ENCODE data around the gene CORO1C. TPM values are rescaled to one million over a fixed set of nuclear protein-coding genes. Genes with fewer than 3 reads are reported as not detected.

The CORO1C gene
- total and polyA plus RNA-seq, 9 of the 15 experiments (the other 6 are each of a cell fraction or from before 2014, with no cell fraction given): 55.2 to 280 (median 150) TPM

DNA sequence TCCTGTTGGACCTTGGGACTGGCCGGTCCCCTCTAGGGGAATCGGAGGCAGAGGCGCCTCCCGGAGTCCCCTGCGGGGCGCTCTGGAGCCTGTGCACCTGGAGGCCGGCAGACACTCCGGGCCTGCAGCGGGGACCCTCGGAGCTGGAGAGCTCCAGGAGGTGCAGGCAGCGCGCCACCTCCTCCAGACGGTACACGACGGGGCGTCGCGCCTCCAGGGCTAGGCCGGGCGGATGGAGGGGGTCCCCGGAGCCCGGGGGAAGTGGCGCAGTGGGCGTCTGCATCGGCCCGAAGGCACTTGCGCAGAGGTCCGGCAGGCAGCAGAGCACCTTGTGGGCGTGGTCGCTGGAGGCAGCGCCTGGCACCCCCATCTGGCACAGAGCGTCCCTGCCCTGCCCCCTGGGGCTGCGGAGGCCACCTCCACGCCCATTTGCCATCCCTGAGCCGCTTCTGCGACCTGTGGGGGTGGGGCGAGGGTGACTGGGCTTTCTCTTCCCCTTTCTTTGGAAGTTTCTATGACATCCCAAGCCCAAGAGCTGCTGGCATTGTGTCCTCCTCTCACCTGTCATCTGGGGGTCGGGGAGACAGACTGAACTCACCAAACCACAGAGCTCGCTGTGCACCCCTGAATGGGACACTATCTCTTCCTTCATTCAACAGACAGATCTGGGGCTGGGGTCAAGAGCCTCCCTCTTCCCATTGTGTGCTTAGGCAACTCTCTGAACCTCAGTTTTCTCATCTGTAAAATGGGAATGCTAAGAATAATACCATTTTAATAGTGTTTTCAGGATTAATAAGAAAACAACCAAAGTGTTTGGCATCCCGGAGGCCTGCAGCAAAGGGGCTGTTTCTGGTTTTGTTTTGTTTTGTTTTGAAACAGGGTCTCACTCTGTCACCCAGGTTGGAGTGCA lies 37.5 kb upstream of the CORO1C start:
- peak; percentile 30; the same call in 2 of the 3 replicates for ATAC-seq
- POLR2A ChIA-PET: interaction anchor here (1.2 kb wide), 1 partner anchor 23 kb away, joined by 5 read pairs; no protein-coding TSS in a partner anchor
- 45% methylated on average over 24 of the region's 40 CpGs for WGBS (ENCODE audit: insufficient coverage, low coverage, missing lambda C conversion rate)
- Histone ChIP-seq H3K27me3 (ENCODE audit: control insufficient read depth in 2 of 2, insufficient read depth in 2 of 2, low read length in 2 of 2) (no peaks in the 10 kb centered on the region), H2AFZ (ENCODE audit: low read depth, low read length) (no peak overlapping the region), H3K9ac (ENCODE audit: insufficient read depth in 1 of 2, low read depth in 2 of 2, low read length in 2 of 2) (peak overlapping the region in 1 of 2 experiments; percentile 63; a peak in 1 of 4 replicates), H3K79me2 (ENCODE audit: control insufficient read depth, insufficient read depth, low read length) (no peaks in the 10 kb centered on the region), H3K4me2 (ENCODE audit: insufficient read depth, low read length) (no peak overlapping the region; the same call in 1 of the 2 replicates), H3K9me1 (ENCODE audit: control insufficient read depth, insufficient read depth, low read length) (no peaks in the 10 kb centered on the region), H3K4me1 (replicated peaks in 1 of 2; ENCODE audit: control insufficient read depth in 2 of 2, insufficient read depth in 2 of 2, low read length in 2 of 2) (peaks cover 0 to 22% of the 10 kb centered on the region in 2 experiments; a peak in 3 of 5 replicates), H3K36me3 (ENCODE audit: control insufficient read depth, insufficient read depth, low read length) (no peaks in the 10 kb centered on the region), H3K4me3 (no peak overlapping the region), H3K27ac (ENCODE audit: extremely low read depth, low read depth, low read length) (no peak overlapping the region), H3K9me3 (replicated peaks; ENCODE audit: control insufficient read depth, insufficient read depth, low read depth, low read length) (no peaks in the 10 kb centered on the region), H4K20me1 (replicated peaks; ENCODE audit: control insufficient read depth, insufficient read depth, low read length) (no peaks in the 10 kb centered on the region)
- FAIRE-seq: no peak
- CTCF ChIA-PET (ENCODE audit: low intra/inter-chr PET ratio): no interaction called here
- intact Hi-C loops (cut with micrococcal nuclease) (no loop called here), in situ Hi-C loops (cut with MboI) (no loop called here)
- peak in 2 of 4 experiments; percentile 39 to 41 for DNase-seq (ENCODE audit: extremely low read depth in 1 of 4, low spot score in 3 of 4)
- BruUV-seq (replicated peaks): no TSS peak
- TF ChIP-seq, protein P1, sequence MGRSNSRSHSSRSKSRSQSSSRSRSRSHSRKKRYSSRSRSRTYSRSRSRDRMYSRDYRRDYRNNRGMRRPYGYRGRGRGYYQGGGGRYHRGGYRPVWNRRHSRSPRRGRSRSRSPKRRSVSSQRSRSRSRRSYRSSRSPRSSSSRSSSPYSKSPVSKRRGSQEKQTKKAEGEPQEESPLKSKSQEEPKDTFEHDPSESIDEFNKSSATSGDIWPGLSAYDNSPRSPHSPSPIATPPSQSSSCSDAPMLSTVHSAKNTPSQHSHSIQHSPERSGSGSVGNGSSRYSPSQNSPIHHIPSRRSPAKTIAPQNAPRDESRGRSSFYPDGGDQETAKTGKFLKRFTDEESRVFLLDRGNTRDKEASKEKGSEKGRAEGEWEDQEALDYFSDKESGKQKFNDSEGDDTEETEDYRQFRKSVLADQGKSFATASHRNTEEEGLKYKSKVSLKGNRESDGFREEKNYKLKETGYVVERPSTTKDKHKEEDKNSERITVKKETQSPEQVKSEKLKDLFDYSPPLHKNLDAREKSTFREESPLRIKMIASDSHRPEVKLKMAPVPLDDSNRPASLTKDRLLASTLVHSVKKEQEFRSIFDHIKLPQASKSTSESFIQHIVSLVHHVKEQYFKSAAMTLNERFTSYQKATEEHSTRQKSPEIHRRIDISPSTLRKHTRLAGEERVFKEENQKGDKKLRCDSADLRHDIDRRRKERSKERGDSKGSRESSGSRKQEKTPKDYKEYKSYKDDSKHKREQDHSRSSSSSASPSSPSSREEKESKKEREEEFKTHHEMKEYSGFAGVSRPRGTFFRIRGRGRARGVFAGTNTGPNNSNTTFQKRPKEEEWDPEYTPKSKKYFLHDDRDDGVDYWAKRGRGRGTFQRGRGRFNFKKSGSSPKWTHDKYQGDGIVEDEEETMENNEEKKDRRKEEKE (IDR thresholded peaks at IDR 0.05; ENCODE audit: borderline replicate concordance in 1 of 2, control insufficient read depth in 1 of 2, low read depth in 2 of 2, low read length in 1 of 2): no peak
- TF ChIP-seq YY1 (IDR thresholded peaks at IDR 0.05; ENCODE audit: borderline replicate concordance in 1 of 3, control insufficient read depth in 1 of 3, extremely low read depth in 1 of 3, insufficient read depth in 3 of 3, insufficient read length in 1 of 3, insufficient replicate concordance in 2 of 3, low read depth in 1 of 3, low read length in 2 of 3): no peak
- TF ChIP-seq CEBPB (tag; IDR thresholded peaks at IDR 0.05): no peak
- TF ChIP-seq SMARCA5 (IDR thresholded peaks at IDR 0.05): peak; percentile 85; the same call in 1 of the 2 replicates
- peak; percentile 39 for TF ChIP-seq CHD4 (IDR thresholded peaks at IDR 0.05; ENCODE audit: insufficient read depth, insufficient replicate concordance, low read depth, low read length, poor library complexity, severe bottlenecking)
- peak; percentile 93 for TF ChIP-seq BCOR (IDR thresholded peaks at IDR 0.05)
- TF ChIP-seq NR2F6 (CRISPR knock-in tag; IDR thresholded peaks at IDR 0.05): no peak
- TF ChIP-seq FOXM1 (IDR thresholded peaks at IDR 0.05; ENCODE audit: low read depth): no peak
- no peak for TF ChIP-seq FOXM1 (CRISPR knock-in tag; IDR thresholded peaks at IDR 0.05; ENCODE audit: low read depth)
- TF ChIP-seq ZNF444 (CRISPR knock-in tag; IDR thresholded peaks at IDR 0.05): no peak
- TF ChIP-seq ZNF121 (CRISPR knock-in tag; conservative IDR thresholded peaks at IDR 0.05): no peak
- peak; percentile 62; the same call in 1 of the 2 replicates for TF ChIP-seq CBX1 (IDR thresholded peaks at IDR 0.05; ENCODE audit: low read depth)
- peak; percentile 79; the same call in 1 of the 2 replicates for TF ChIP-seq HDAC2 (IDR thresholded peaks at IDR 0.05)
- no peak for TF ChIP-seq GATAD2B (IDR thresholded peaks at IDR 0.05; ENCODE audit: borderline replicate concordance)
- TF ChIP-seq ATF7 (IDR thresholded peaks at IDR 0.05): no peak
- peak; percentile 98 for TF ChIP-seq ADNP (tag; IDR thresholded peaks at IDR 0.05)
- TF ChIP-seq NR2C2 (CRISPR knock-in tag; IDR thresholded peaks at IDR 0.05): no peak
- TF ChIP-seq NR2C2 (tag; IDR thresholded peaks at IDR 0.05): no peak
